HG03521 (cell line): Measurements from ENCODE around the gene ERF.

Experiments
- ATAC-seq: cut with Tn5 transposase; IDR thresholded peaks from one replicate; pipeline ENCODE4 v1.9.1; 2021; ENCODE audit warnings: mild to moderate bottlenecking, moderate library complexity; ENCODE audit not compliant: unreplicated experiment

The ERF gene

GRCh38 chr19:42217520-42218437, 37.1 kb downstream of the ERF start, which contains the start of gene DEDD2:
DEDD2 (minus strand) TSS chr19:42217677; CDS start chr19:42217007, 670 bp downstream.
- peak; percentile 61 for ATAC-seq

GRCh38 chr19:42216653-42217519, 38.0 kb downstream of the ERF start:
- no peak for ATAC-seq

- ATAC-seq = no peak
Observed at GRCh38 chr19:42214810-42215485, 40.0 kb downstream of the ERF start.

GRCh38 chr19:42212886-42213285, 42.0 kb downstream of the ERF start:
- ATAC-seq = no peak

- no peak for ATAC-seq
Observed at GRCh38 chr19:42208612-42209011, 46.3 kb downstream of the ERF start.

GRCh38 chr19:42207767-42208271, 47.1 kb downstream of the ERF start:
- no peak for ATAC-seq

GRCh38 chr19:42206871-42207755, 47.8 kb downstream of the ERF start:
- no peak for ATAC-seq

GRCh38 chr19:42204664-42205063, 50.3 kb downstream of the ERF start:
- ATAC-seq = no peak

- no peak for ATAC-seq
Observed at GRCh38 chr19:42203700-42204099, 51.2 kb downstream of the ERF start.

GRCh38 chr19:42202290-42202880, 52.5 kb downstream of the ERF start:
- no peak for ATAC-seq

GRCh38 chr19:42201489-42202289, 53.2 kb downstream of the ERF start:
- peak; percentile 38 for ATAC-seq

GRCh38 chr19:42200116-42200715, 54.7 kb downstream of the ERF start:
- ATAC-seq = no peak

GRCh38 chr19:42199440-42200115, 55.4 kb downstream of the ERF start:
- ATAC-seq = peak; percentile 36

- ATAC-seq = peak; percentile 23
Observed at GRCh38 chr19:42198676-42199439, 56.1 kb downstream of the ERF start.
